ENCODE measurements around the gene CRIP2. TPM values are rescaled to one million over a fixed set of nuclear protein-coding genes. Genes with fewer than 3 reads are reported as not detected.

The CRIP2 gene
- polyA plus RNA-seq, 1 donor (not counting 4 experiments of a cell fraction or from before 2014, with no cell fraction given): 4.8 TPM

- no peak overlapping the region for H2AFZ ChIP-seq (ENCODE audit: control insufficient read depth, low read length)
- H3K27ac ChIP-seq (ENCODE audit: control insufficient read depth, insufficient read depth, low read length): no peak overlapping the region
- H3K4me1 ChIP-seq (ENCODE audit: control insufficient read depth, extremely low read depth, insufficient read depth, low read length): peaks cover 17% of the 10 kb centered on the region
- peaks cover 0 to 5% of the 10 kb centered on the region in 2 experiments for H3K36me3 ChIP-seq (ENCODE audit: control insufficient read depth in 2 of 2, extremely low read depth in 1 of 2, insufficient read depth in 2 of 2, low read length in 2 of 2)
- FAIRE-seq (no peak), DNase-seq (ENCODE audit: low read depth, low spot score) (no peak)
- H4K20me1 ChIP-seq (ENCODE audit: control insufficient read depth, extremely low read depth, insufficient read depth, low read length): peaks cover 4% of the 10 kb centered on the region
- H3K4me2 ChIP-seq (ENCODE audit: control insufficient read depth, extremely low read depth, insufficient read depth, low read depth, low read length): peak overlapping the region; percentile 61
- H3K4me3 ChIP-seq (ENCODE audit: control insufficient read depth in 2 of 3, extremely low read depth in 1 of 3, insufficient read depth in 2 of 3, low read depth in 1 of 3, low read length in 3 of 3): peak overlapping the region in 2 of 3 experiments; percentile 57 to 64
- dilution Hi-C loops (cut with MboI; ENCODE audit: extremely low pct_ligation_motif_present, low sequenced_read_pairs): no loop called here
- H3K79me2 ChIP-seq (ENCODE audit: control insufficient read depth, insufficient read depth, low read length): no peaks in the 10 kb centered on the region
- H3K9me1 ChIP-seq (ENCODE audit: control insufficient read depth, extremely low read depth, insufficient read depth, low read length): no peaks in the 10 kb centered on the region
- peaks cover 15% of the 10 kb centered on the region for H3K27me3 ChIP-seq (ENCODE audit: control insufficient read depth, extremely low read depth, insufficient read depth, low read length)
- no peak overlapping the region for H3K9ac ChIP-seq (ENCODE audit: control insufficient read depth, extremely low read depth, insufficient read depth, low read length)
- no peak for TF ChIP-seq EZH2 (IDR thresholded peaks at IDR 0.05; ENCODE audit: low read length)
- TF ChIP-seq, protein P1, sequence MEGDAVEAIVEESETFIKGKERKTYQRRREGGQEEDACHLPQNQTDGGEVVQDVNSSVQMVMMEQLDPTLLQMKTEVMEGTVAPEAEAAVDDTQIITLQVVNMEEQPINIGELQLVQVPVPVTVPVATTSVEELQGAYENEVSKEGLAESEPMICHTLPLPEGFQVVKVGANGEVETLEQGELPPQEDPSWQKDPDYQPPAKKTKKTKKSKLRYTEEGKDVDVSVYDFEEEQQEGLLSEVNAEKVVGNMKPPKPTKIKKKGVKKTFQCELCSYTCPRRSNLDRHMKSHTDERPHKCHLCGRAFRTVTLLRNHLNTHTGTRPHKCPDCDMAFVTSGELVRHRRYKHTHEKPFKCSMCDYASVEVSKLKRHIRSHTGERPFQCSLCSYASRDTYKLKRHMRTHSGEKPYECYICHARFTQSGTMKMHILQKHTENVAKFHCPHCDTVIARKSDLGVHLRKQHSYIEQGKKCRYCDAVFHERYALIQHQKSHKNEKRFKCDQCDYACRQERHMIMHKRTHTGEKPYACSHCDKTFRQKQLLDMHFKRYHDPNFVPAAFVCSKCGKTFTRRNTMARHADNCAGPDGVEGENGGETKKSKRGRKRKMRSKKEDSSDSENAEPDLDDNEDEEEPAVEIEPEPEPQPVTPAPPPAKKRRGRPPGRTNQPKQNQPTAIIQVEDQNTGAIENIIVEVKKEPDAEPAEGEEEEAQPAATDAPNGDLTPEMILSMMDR (optimal IDR thresholded peaks at IDR 0.05 in 1 of 3, IDR thresholded peaks at IDR 0.05 in 1 of 3, conservative IDR thresholded peaks at IDR 0.05 in 1 of 3; ENCODE audit: extremely low read depth in 1 of 3, insufficient read depth in 2 of 3, low read length in 3 of 3): no peak
- H3K9me3 ChIP-seq (ENCODE audit: control insufficient read depth, low read depth, low read length): no peaks in the 10 kb centered on the region
These were observed 1.5 kb upstream of the CRIP2 start for GRCh38 chr14:105473033-105473676.

- Histone ChIP-seq H4K20me1 (ENCODE audit: control insufficient read depth, extremely low read depth, insufficient read depth, low read length) (peaks cover 4% of the 10 kb centered on the region), H3K9me3 (ENCODE audit: control insufficient read depth, low read depth, low read length) (no peaks in the 10 kb centered on the region), H2AFZ (ENCODE audit: control insufficient read depth, low read length) (no peak overlapping the region), H3K27ac (ENCODE audit: control insufficient read depth, insufficient read depth, low read length) (no peak overlapping the region), H3K27me3 (ENCODE audit: control insufficient read depth, extremely low read depth, insufficient read depth, low read length) (peaks cover 17% of the 10 kb centered on the region), H3K4me1 (ENCODE audit: control insufficient read depth, extremely low read depth, insufficient read depth, low read length) (peaks cover 17% of the 10 kb centered on the region), H3K36me3 (ENCODE audit: control insufficient read depth in 2 of 2, extremely low read depth in 1 of 2, insufficient read depth in 2 of 2, low read length in 2 of 2) (peaks cover 0 to 2% of the 10 kb centered on the region in 2 experiments), H3K79me2 (ENCODE audit: control insufficient read depth, insufficient read depth, low read length) (no peaks in the 10 kb centered on the region), H3K9me1 (ENCODE audit: control insufficient read depth, extremely low read depth, insufficient read depth, low read length) (no peaks in the 10 kb centered on the region), H3K4me2 (ENCODE audit: control insufficient read depth, extremely low read depth, insufficient read depth, low read depth, low read length) (peak overlapping the region; percentile 61), H3K4me3 (ENCODE audit: control insufficient read depth in 2 of 3, extremely low read depth in 1 of 3, insufficient read depth in 2 of 3, low read depth in 1 of 3, low read length in 3 of 3) (peak overlapping the region; percentile 41 to 64 (median 57)), H3K9ac (ENCODE audit: control insufficient read depth, extremely low read depth, insufficient read depth, low read length) (peak overlapping the region; percentile 47)
- no peak for FAIRE-seq
- TF ChIP-seq, protein P1 (optimal IDR thresholded peaks at IDR 0.05 in 1 of 3, IDR thresholded peaks at IDR 0.05 in 1 of 3, conservative IDR thresholded peaks at IDR 0.05 in 1 of 3; ENCODE audit: extremely low read depth in 1 of 3, insufficient read depth in 2 of 3, low read length in 3 of 3): no peak
- no peak for TF ChIP-seq EZH2 (IDR thresholded peaks at IDR 0.05; ENCODE audit: low read length)
- dilution Hi-C loops (cut with MboI; ENCODE audit: extremely low pct_ligation_motif_present, low sequenced_read_pairs): no loop called here
- no peak for DNase-seq (ENCODE audit: low read depth, low spot score)
These were observed 741 bp upstream of the CRIP2 start for GRCh38 chr14:105473677-105474482.

Measured in keratinocyte (primary cell).